Raji (cell line): ENCODE measurements around the gene APOA4.

ENCODE experiments used
- POLR2A ChIP-seq: IDR thresholded peaks from 2 replicates; pipeline ENCODE4 v1.6.1; 2011; ENCODE audit warnings: low read depth, low read length, control low read depth; ENCODE audit not compliant: insufficient read depth

The APOA4 gene

GRCh38 chr11:116836632-116836991 lies 13.5 kb upstream of the APOA4 start:
- no peak for TF ChIP-seq POLR2A

- peak; percentile 76 for TF ChIP-seq POLR2A
Observed at GRCh38 chr11:116835791-116836631, 12.9 kb upstream of the APOA4 start.

- TF ChIP-seq POLR2A, result no peak
Observed at GRCh38 chr11:116835042-116835772, 12.1 kb upstream of the APOA4 start.

- TF ChIP-seq POLR2A, result no peak
Observed at GRCh38 chr11:116833816-116834534, 10.9 kb upstream of the APOA4 start.

- no peak for TF ChIP-seq POLR2A
Observed at GRCh38 chr11:116833491-116833815, 10.3 kb upstream of the APOA4 start.

- TF ChIP-seq POLR2A, result no peak
Observed at GRCh38 chr11:116832350-116833290, 9.5 kb upstream of the APOA4 start.

GRCh38 chr11:116831790-116832349 lies 8.8 kb upstream of the APOA4 start:
- TF ChIP-seq POLR2A, result no peak

- no peak for TF ChIP-seq POLR2A
Observed at GRCh38 chr11:116830184-116830912, 7.2 kb upstream of the APOA4 start.

- no peak for TF ChIP-seq POLR2A
Observed at GRCh38 chr11:116829525-116830183, 6.5 kb upstream of the APOA4 start, which contains the start of gene APOC3. APOC3 (plus strand) TSS chr11:116829907; CDS start chr11:116830583, 676 bp downstream.

- no peak for TF ChIP-seq POLR2A
Observed at GRCh38 chr11:116828632-116829524, 5.8 kb upstream of the APOA4 start.

- TF ChIP-seq POLR2A, result no peak
Observed at GRCh38 chr11:116827461-116827860, 4.4 kb upstream of the APOA4 start.

- TF ChIP-seq POLR2A, result no peak
Observed at GRCh38 chr11:116826751-116827431, 3.8 kb upstream of the APOA4 start.
